ENCODE data around the gene TNFRSF19.
A peak's percentile ranks its signal among the peaks of the same experiment; 100 is the strongest.
"Not testable (repeated sequence)": the region's sequence is repeated elsewhere in the genome, so short reads cannot be mapped to it uniquely, and the experiment has no call there.

TNFRSF19 gene

DNA sequence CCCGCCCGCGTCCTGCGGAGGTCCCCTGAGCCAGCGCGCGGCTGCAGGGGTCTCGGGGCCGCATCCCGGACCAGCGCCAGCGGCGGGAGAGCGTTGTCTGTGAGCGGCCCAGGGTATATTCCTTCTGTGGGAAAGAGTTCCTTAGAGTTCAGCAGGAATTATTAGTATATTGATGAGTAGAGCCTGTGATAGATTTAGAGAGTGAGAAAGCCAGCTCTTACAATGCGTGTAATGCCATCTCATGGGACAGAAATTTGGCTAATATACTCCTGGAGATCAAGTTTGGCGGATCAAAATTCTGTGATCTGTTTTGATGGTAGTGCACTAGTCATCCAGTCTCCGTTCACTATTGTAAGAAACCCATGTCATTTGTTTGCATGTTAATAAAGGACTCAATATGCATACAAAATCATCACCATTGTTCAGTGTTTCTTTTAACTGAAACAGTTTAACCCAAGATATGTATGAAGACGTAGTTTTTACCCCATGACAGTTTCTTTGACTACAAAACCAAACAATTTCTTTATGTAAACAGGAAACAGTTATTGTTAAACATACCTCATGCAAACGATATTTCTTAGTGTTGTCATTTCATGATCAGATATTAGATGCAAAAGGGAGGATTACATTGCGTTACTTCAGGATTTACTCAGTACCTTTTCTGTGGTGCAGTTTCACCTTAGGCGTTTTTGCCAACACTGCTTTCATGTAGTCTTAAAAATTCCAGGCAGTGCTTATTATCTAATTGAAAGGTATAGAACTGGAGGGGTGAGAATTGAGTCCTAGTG, 9.9 kb downstream of the TNFRSF19 start:
- Mint-ChIP-seq H3K27ac (no peak overlapping the region), H3K36me3 (ENCODE audit: low read depth) (no peaks in the 10 kb centered on the region), H3K4me1 (ENCODE audit: low read depth) (peaks cover 13% of the 10 kb centered on the region), H3K4me3 (peak overlapping the region; percentile 55), H3K9me3 (no peaks in the 10 kb centered on the region), H3K27me3 (peaks cover 50% of the 10 kb centered on the region)

DNA sequence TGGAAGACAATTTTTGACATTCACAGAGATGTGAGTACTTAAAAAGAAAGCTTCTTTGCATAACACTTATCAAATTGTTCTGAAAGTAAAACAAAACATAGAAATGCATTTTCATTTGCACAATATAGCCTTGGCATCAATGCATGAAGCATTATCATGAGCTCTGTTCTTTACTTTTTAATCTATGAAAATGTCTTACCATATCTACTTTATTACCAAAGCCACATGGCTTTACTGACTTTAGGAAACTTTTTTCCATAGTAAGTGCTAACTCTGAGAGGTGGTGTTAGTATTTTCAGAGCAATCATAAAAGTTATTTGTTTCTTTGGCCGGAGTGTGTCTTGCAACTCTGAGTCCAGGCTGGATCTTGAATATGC, 10.5 kb downstream of the TNFRSF19 start:
- Mint-ChIP-seq H3K9me3 (no peaks in the 10 kb centered on the region), H3K27me3 (peaks cover 51% of the 10 kb centered on the region), H3K4me3 (peak overlapping the region; percentile 55), H3K36me3 (ENCODE audit: low read depth) (no peaks in the 10 kb centered on the region), H3K27ac (no peak overlapping the region), H3K4me1 (ENCODE audit: low read depth) (peaks cover 13% of the 10 kb centered on the region)

DNA sequence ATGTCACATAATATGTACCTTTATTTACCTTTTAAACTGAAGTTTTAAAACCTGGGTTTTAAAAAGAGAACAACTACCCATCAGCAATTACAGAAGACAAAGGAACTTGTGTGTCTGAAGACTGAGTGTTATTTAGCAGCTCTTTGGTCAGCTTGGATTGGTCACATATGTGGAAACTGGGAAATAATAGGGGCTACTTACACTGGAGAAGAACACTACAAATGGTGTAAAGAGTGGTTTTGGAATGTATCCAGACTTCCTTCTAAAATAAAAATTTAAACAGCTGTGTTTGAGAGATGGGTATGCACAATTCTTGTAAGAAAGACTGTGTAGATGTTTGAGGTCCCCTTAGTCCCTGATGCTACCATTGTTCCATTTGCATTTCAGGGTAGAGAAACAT, 13.3 kb downstream of the TNFRSF19 start:
- H3K4me3 Mint-ChIP-seq: no peak overlapping the region
- H3K9me3 Mint-ChIP-seq: no peaks in the 10 kb centered on the region
- H3K36me3 Mint-ChIP-seq (ENCODE audit: low read depth): no peaks in the 10 kb centered on the region
- H3K27ac Mint-ChIP-seq: no peak overlapping the region
- H3K4me1 Mint-ChIP-seq (ENCODE audit: low read depth): peaks cover 6% of the 10 kb centered on the region
- peaks cover 48% of the 10 kb centered on the region for H3K27me3 Mint-ChIP-seq

DNA sequence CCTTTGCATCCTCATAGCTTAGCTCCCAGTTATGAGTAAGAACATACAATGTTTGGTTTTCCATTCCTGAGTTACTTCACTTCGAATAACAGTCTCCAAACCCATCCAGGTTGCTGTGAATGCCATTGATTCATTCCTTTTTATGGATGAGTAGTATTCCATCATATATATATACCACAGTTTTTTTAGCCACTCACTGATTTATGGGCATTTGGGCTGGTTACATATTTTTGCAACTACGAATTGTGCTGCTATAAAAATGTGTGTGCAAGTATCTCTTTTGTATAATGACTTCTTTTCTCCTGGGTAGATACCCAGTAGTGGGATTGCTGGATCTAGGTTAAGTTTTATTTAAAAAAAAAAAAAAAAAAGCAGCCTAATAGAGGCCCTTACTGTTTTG, 14.1 kb downstream of the TNFRSF19 start:
- H3K4me1 Mint-ChIP-seq (ENCODE audit: low read depth): peaks cover 6% of the 10 kb centered on the region
- no peaks in the 10 kb centered on the region for H3K9me3 Mint-ChIP-seq
- peaks cover 54% of the 10 kb centered on the region for H3K27me3 Mint-ChIP-seq
- no peaks in the 10 kb centered on the region for H3K36me3 Mint-ChIP-seq (ENCODE audit: low read depth)
- no peak overlapping the region for H3K4me3 Mint-ChIP-seq
- no peak overlapping the region for H3K27ac Mint-ChIP-seq

DNA sequence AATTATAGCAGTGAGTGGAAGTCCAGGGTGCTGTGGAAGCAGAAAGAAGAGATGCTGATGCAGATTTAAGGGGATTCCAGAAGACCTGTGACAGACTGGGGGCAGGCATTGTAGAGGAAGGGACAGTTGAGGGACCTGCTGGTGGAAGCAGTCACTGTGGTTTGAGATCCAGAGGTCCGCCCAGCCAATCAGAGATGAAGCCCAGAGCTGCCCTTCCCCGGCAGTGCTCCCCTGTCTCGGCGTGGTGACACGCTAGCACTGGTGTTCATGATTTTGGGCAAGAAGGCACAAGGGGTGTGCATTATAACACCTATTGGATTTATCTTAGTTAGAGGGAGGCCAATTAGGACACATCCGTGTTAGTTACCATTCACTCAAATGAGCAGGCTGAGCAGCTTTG, 16.1 kb downstream of the TNFRSF19 start:
- no peaks in the 10 kb centered on the region for H3K36me3 Mint-ChIP-seq (ENCODE audit: low read depth)
- no peaks in the 10 kb centered on the region for H3K4me1 Mint-ChIP-seq (ENCODE audit: low read depth)
- H3K4me3 Mint-ChIP-seq: no peak overlapping the region
- no peak overlapping the region for H3K27ac Mint-ChIP-seq
- peaks cover 47% of the 10 kb centered on the region for H3K27me3 Mint-ChIP-seq
- H3K9me3 Mint-ChIP-seq: no peaks in the 10 kb centered on the region

DNA sequence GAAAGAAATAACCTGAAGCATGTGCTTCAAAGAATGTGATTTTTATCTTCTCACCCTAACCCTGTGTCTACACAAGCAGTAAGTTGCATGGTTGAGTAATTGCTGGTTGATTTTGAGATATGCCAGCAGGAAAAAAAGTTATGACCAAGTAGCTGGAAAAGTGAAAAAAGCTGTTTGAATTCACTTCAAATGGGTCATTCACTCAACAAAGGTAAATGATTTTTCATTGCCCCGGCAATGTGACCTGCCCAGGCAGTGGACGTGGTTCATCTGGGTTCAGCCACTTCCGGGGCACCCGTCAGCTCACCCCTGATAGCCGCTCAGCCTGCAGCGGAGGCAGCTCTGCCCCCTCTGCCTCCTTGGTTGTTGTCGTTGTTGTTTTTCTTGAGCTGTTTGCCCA, 18.5 kb downstream of the TNFRSF19 start:
- Mint-ChIP-seq H3K9me3 (no peaks in the 10 kb centered on the region), H3K4me1 (ENCODE audit: low read depth) (no peaks in the 10 kb centered on the region), H3K4me3 (no peak overlapping the region), H3K27me3 (peaks cover 30% of the 10 kb centered on the region), H3K27ac (no peak overlapping the region), H3K36me3 (ENCODE audit: low read depth) (no peaks in the 10 kb centered on the region)

DNA sequence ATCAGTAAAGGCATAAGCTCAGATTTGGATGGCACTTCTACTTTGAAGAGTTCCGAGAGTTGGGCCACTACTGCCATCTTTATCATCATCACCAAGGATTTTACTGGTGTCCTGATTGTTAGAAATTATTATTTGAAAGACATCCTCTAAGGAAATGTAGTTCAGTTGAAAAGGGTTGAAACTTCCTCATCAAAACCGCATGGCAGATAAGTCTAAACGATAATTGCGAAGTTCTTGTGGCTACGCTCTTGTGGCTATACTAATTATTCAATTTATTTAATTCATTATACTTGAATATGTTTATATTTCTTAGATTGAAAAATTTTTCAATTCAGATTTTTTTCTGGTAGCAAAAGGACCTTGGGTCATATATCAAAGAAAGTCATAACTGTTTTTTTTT, 22.4 kb downstream of the TNFRSF19 start:
- H3K4me1 Mint-ChIP-seq (ENCODE audit: low read depth): no peaks in the 10 kb centered on the region
- peaks cover 30% of the 10 kb centered on the region for H3K27me3 Mint-ChIP-seq
- no peaks in the 10 kb centered on the region for H3K36me3 Mint-ChIP-seq (ENCODE audit: low read depth)
- no peak overlapping the region for H3K27ac Mint-ChIP-seq
- H3K4me3 Mint-ChIP-seq: no peak overlapping the region
- H3K9me3 Mint-ChIP-seq: no peaks in the 10 kb centered on the region

DNA sequence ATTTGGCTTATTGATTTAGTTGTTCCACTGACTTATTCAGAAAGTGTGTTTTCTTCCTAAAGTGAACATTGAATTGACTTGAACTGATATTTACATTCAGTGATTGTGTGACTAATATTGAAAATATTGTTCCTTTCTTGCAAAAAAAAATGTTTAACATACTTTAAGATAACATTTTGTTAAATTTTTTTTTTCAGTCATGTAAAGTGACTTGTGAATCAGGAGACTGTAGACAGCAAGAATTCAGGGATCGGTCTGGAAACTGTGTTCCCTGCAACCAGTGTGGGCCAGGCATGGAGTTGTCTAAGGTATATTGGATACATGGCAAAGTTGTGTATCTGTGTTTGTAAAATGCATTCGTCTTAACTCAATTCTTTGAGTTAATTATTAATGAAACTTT, 22.9 kb downstream of the TNFRSF19 start:
- Mint-ChIP-seq H3K4me1 (ENCODE audit: low read depth) (no peaks in the 10 kb centered on the region), H3K9me3 (no peaks in the 10 kb centered on the region), H3K27me3 (peaks cover 30% of the 10 kb centered on the region), H3K36me3 (ENCODE audit: low read depth) (no peaks in the 10 kb centered on the region), H3K27ac (no peak overlapping the region), H3K4me3 (no peak overlapping the region)

DNA sequence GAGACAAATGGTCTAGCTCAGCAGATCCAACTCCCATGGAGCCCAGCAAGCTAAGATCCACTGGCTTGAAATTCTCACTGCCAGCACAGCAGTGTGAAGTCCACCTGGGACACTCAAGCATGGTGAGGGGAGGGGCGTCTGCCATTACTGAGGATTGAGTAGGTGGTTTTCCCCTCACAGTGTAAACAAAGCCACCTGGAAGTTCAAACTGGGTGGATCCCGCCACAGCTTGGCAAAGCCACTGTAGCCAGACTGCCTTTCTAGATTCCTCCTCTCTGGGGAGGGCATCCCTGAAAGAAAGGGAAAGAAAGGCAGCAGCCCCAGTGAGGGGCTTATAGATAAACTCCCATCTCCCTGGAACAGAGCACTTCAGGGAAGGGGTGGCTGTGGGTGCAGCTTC, 24.1 kb downstream of the TNFRSF19 start:
- not testable (repeated sequence) for H3K4me3 Mint-ChIP-seq; H3K36me3 Mint-ChIP-seq (ENCODE audit: low read depth); H3K9me3 Mint-ChIP-seq; H3K4me1 Mint-ChIP-seq (ENCODE audit: low read depth); H3K27ac Mint-ChIP-seq
- H3K27me3 Mint-ChIP-seq: peaks cover 32% of the 10 kb centered on the region

DNA sequence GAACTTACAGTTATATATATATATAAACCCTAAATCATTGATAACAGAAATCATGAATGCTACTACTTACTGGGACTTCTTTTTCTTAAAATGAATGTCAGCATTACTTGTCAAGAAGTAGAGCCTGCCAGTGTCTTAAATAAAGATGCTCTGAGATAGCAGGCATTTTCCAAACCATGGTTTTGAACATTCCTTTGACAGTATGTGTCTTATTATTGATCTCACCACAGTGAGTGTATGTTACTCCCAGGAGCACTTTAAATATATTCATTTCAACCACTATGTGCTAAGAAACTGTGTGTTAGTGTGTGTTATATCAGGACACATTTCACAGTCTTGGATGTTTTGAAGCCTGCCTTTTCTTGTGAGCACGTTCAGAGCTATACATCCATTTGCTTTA, 28.2 kb downstream of the TNFRSF19 start:
- Mint-ChIP-seq H3K36me3 (ENCODE audit: low read depth) (no peaks in the 10 kb centered on the region), H3K4me1 (ENCODE audit: low read depth) (no peaks in the 10 kb centered on the region), H3K4me3 (no peak overlapping the region), H3K9me3 (peaks cover 8% of the 10 kb centered on the region), H3K27me3 (peaks cover 29% of the 10 kb centered on the region), H3K27ac (no peak overlapping the region)

DNA sequence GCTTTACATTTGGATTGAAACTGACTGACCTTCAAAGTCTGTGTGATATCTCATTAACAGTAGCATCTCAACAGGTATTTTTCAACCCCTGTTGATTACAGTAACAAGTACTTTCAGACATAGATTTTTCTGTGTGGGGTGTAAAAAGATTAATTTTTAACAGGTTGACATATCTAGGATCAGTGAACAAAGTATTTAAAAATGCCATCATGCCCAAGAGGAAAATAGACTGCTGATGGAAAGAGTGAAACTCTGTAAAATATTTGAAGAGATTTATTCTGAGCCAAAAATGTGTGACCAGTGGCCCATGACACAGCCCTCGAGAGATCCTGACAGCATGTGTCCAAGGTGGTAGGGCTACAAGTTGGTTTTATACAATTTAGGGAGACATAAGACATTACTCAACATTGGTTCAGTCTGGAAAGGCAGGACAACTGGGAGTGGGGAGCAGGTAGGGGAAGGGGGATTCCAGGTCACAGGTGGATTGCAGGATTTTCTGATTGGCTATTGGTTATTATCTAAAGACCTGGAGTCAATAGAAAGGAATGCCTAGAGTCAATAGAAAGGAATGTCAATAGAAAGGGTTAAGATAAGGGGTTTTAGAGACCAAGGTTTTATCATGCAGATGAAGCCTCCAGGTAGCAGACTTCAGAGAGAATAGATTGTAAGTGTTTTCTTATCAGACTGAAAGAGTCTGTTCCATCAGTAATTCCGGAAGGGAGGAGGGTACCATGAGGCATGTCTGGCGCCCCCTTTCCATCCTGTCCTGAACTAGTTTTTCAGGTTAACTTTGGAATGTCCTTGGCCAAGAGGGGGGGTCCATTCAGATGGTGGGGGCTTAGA, 29.1 kb downstream of the TNFRSF19 start:
- no peak overlapping the region for H3K4me3 Mint-ChIP-seq
- no peak overlapping the region for H3K27ac Mint-ChIP-seq
- H3K9me3 Mint-ChIP-seq: peaks cover 8% of the 10 kb centered on the region
- no peaks in the 10 kb centered on the region for H3K4me1 Mint-ChIP-seq (ENCODE audit: low read depth)
- no peaks in the 10 kb centered on the region for H3K36me3 Mint-ChIP-seq (ENCODE audit: low read depth)
- peaks cover 32% of the 10 kb centered on the region for H3K27me3 Mint-ChIP-seq

DNA sequence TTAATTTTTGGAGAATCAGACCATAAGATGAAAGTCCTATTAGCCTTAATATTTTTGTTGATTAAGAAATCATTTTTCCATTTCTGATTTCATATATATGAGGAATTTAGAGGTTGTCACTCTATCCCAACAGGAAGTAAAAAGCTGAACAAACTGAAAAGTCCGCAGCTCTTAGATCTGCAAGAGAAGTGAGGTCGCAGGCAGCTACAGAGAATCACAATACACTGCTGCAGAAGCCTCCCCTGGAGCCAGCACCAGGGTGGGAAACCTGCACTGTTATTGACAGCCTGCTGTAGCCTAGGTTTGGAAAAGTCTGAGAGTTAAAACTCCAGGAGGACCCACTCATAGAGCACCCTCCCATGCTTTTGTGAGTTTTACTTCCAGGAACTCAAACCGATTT, 29.9 kb downstream of the TNFRSF19 start:
- no peaks in the 10 kb centered on the region for H3K4me1 Mint-ChIP-seq (ENCODE audit: low read depth)
- H3K27ac Mint-ChIP-seq: no peak overlapping the region
- no peaks in the 10 kb centered on the region for H3K36me3 Mint-ChIP-seq (ENCODE audit: low read depth)
- no peak overlapping the region for H3K4me3 Mint-ChIP-seq
- H3K9me3 Mint-ChIP-seq: peaks cover 8% of the 10 kb centered on the region
- H3K27me3 Mint-ChIP-seq: peaks cover 27% of the 10 kb centered on the region

DNA sequence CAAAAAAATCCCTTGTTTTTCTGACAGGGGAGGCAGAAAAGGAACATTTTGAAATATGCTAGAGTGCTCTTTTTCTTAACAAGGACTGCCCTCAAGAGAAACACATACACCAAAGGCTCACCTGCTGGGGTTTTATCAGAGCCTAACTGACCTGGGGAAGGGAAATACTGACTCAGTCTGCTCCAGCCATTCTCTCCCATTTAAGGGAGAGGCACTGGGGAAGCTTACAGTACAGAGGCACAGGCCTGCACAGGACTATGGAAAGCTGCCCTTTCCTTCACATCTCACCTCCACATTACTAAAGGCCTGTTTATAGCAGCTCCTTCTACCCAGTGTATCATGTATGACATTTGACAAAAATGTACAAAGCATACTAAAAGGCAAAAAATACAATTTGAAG, 30.3 kb downstream of the TNFRSF19 start:
- Mint-ChIP-seq H3K36me3 (ENCODE audit: low read depth) (no peaks in the 10 kb centered on the region), H3K4me1 (ENCODE audit: low read depth) (no peaks in the 10 kb centered on the region), H3K27me3 (peaks cover 24% of the 10 kb centered on the region), H3K4me3 (no peak overlapping the region), H3K9me3 (peaks cover 8% of the 10 kb centered on the region), H3K27ac (no peak overlapping the region)

DNA sequence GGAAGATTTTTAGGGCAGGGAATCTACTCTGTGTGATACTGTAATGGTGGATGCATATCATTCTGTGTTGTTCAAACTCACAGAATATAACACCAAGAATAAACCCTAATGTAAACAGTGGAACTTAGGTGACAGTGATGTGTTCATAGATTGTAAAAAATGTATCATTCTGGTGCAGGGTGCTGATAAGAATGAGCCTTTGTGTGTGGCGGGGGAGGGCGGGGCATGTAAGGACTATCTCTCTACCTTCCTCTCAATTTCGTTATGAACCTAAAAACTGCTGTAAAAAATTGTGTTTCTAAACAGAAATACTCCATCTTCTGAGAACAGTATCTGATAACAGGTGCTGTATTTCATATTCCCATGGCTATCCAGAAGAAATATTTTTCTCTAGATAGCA, 35.6 kb downstream of the TNFRSF19 start:
- Mint-ChIP-seq H3K36me3 (ENCODE audit: low read depth) (no peaks in the 10 kb centered on the region), H3K27me3 (peaks cover 15% of the 10 kb centered on the region), H3K4me3 (no peak overlapping the region), H3K27ac (no peak overlapping the region), H3K4me1 (ENCODE audit: low read depth) (peaks cover 17% of the 10 kb centered on the region), H3K9me3 (no peaks in the 10 kb centered on the region)

DNA sequence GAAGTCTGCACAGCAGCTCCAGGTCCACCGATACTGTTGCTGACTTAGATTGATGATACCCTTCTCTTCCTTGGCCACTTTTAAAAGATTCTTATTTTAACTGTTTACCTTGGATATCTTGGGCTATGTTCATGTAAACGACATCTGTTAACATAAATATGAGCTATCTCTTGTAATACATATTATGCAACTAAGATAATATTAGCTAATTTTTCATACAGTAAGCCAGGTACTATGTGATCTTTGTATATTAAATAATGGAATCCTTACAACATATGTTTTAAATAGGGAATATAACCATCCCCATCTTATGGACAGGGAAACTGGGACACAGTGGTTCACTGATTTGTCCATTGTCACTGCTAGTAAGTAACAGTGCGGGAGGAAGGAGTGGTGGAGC, 37.9 kb downstream of the TNFRSF19 start:
- H3K4me3 Mint-ChIP-seq: no peak overlapping the region
- no peaks in the 10 kb centered on the region for H3K9me3 Mint-ChIP-seq
- H3K27me3 Mint-ChIP-seq: peaks cover 15% of the 10 kb centered on the region
- H3K36me3 Mint-ChIP-seq (ENCODE audit: low read depth): no peaks in the 10 kb centered on the region
- no peak overlapping the region for H3K27ac Mint-ChIP-seq
- peaks cover 17% of the 10 kb centered on the region for H3K4me1 Mint-ChIP-seq (ENCODE audit: low read depth)

Measured in stimulated activated naive CD8-positive, alpha-beta T cell treated with anti-CD3 and anti-CD28 coated beads, Interleukin-15, Interleukin-2, amounts not matched to agents 100 ng/mL and 50 ng/mL, for 24 hours (primary cell).